ENCODE data around the gene HIVEP3.

DNA sequence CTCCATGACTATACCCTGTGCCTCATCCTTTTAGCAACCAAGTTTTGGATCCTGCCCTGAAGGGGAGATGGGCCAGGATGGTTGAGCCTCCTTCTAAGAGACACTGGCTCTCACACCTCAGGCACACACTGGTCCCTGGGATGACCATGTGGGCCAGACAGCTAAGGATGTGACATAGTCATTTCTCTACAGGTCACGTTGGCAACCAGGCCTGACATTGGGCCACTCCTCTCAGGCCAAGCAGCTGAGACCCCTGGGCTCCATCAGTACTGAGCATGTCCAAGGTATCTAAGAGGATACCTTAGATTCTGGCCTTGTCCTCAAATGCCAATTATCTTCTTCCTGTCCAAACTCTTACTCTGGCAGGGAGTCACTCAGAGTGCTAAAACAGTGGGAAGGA, 238.7 kb downstream of the HIVEP3 start:
- TF ChIP-seq CTCF (IDR thresholded peaks at IDR 0.05) (no peak), POLR2A (IDR thresholded peaks at IDR 0.05) (no peak)

Data from body of pancreas (tissue), 4 donors.